AG09319 (cell line): Measurements from ENCODE around the gene KIAA1755.

Experiments
- DNase-seq: peaks from one replicate; pipeline ENCODE4 v3.0.0-alpha.2; 2010; ENCODE audit warnings: low read depth; ENCODE audit errors: extremely low read depth
- CTCF ChIP-seq: IDR thresholded peaks from 2 replicates; pipeline ENCODE4 v1.5.1; 2011; ENCODE audit warnings: low read depth, mild to moderate bottlenecking, inconsistent platforms, low read length, moderate library complexity

The KIAA1755 gene

GRCh38 chr20:38186788-38187221, 73.7 kb downstream of the KIAA1755 start:
- DNase-seq: no peak
- TF ChIP-seq CTCF: no peak

DNA sequence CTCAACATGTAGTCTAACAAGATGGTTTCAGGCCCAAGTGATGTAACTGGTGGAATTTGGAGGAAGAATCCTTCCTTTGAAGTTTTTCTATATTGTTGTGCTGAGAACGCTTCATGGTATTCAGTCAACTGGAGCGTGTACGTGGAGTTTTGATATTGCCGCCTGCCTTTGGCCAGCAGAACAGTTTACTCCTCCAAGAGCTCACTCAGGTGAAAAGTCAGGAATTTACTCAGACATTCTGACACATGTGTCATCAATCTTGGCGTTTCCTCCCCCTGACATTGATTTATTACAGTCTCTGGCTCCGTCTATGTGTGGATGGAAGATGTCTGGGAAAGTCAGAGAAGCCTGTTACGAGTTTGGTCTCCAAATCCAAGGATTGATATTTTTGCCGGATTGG, 76.4 kb downstream of the KIAA1755 start:
- DNase-seq: no peak
- no peak for TF ChIP-seq CTCF

GRCh38 chr20:38181971-38182370, 78.6 kb downstream of the KIAA1755 start:
- no peak for DNase-seq
- TF ChIP-seq CTCF: no peak

DNA sequence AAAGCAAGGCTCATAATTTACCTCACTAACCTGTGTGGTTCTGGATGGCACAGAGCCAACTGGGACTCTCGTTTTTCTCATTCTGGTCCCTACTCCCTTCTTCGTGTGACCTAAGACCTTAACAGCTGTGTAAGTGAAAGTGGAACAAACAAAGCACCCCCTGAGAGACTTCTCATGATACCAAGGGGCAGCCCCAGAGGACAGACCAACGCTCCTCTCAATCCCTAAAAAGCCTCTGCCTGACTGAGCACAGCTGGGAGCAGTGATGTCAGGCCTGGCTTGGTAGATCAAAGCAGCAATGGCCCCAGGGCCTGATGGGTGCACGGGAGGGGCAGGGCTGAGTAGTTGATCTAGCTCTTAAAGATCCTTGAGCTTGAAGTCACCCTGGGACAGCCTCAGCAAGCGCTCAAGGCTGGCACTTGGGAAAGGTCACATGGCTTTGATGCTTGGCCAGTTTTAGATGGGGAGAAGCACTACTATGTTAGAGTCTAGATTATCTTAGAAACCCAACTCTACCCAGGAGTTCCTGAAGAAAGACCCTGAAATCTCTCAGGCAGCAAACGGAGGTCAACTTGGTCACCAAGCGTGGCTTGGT, 79.2 kb downstream of the KIAA1755 start:
- no peak for TF ChIP-seq CTCF
- no peak for DNase-seq

DNA sequence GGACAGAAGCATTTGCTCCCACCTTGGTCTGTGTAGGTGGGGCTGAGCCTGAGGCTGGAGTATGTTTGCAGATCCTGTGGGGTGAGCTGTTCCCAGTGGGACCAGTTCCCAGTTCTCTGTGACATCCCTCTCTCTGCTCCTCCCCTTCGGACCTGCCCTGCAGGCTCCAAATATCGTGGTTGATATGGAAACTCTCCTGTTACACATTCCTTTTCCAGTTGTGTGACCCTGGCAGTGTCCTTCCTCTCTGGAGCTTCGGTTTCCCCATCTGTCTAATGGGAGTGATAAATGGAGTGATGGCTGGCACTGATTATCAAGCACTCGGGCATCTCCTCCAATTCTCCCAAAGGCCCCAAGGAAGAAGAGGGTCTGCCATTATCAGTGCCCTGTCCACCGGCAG, 79.8 kb downstream of the KIAA1755 start:
- no peak for TF ChIP-seq CTCF
- no peak for DNase-seq

DNA sequence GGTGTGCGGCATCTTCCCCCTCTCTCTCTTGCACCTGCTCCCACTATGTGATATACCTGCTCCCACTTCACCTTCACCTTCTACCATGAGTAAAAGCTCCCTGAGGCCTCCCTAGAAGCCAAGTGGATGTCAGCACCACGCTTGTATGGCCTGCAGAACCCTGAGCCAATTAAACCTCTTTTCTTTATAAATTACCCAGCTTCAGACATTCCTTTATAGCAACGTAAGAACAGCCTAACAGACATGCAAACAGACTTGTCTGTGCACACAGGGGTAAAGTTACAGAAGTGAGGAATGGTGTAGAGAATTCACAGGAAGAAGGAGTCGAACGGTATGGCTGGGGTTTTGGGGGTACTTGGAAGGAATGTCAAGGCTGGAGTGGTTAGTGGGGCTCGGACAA, 80.7 kb downstream of the KIAA1755 start:
- DNase-seq: no peak
- TF ChIP-seq CTCF: no peak

- no peak for TF ChIP-seq CTCF
- DNase-seq: no peak
Observed at GRCh38 chr20:38178581-38178980, 82.0 kb downstream of the KIAA1755 start.
